Central memory CD4-positive, alpha-beta T cell (primary cell): ENCODE measurements around the gene LHPP.

ENCODE experiments used
- DNase-seq: peaks from one replicate; pipeline ENCODE4 v3.0.0; 2022

LHPP gene

GRCh38 chr10:124596962-124597845, 135.6 kb downstream of the LHPP start:
- DNase-seq = no peak

- DNase-seq = no peak
Measured at GRCh38 chr10:124597846-124598165, 136.2 kb downstream of the LHPP start.

GRCh38 chr10:124598196-124598595, 136.6 kb downstream of the LHPP start:
- DNase-seq = no peak

GRCh38 chr10:124598773-124599587, 137.4 kb downstream of the LHPP start:
- DNase-seq = no peak

GRCh38 chr10:124599588-124600050, 138.0 kb downstream of the LHPP start:
- no peak for DNase-seq

GRCh38 chr10:124600051-124600880, 138.6 kb downstream of the LHPP start:
- DNase-seq = no peak

GRCh38 chr10:124601016-124601415, 139.4 kb downstream of the LHPP start:
- no peak for DNase-seq

- DNase-seq = no peak
Measured at GRCh38 chr10:124601431-124602120, 140.0 kb downstream of the LHPP start.

- no peak for DNase-seq
Measured at GRCh38 chr10:124602121-124602561, 140.5 kb downstream of the LHPP start.

- DNase-seq = no peak
Measured at GRCh38 chr10:124602646-124603365, 141.2 kb downstream of the LHPP start.

GRCh38 chr10:124603376-124604213, 142.0 kb downstream of the LHPP start:
- no peak for DNase-seq

- no peak for DNase-seq
Measured at GRCh38 chr10:124604214-124605000, 142.8 kb downstream of the LHPP start.

GRCh38 chr10:124605001-124605370, 143.4 kb downstream of the LHPP start:
- no peak for DNase-seq

GRCh38 chr10:124605481-124605855, 143.8 kb downstream of the LHPP start:
- no peak for DNase-seq

- DNase-seq = no peak
Measured at GRCh38 chr10:124605856-124606812, 144.5 kb downstream of the LHPP start.

- DNase-seq = no peak
Measured at GRCh38 chr10:124606822-124607221, 145.2 kb downstream of the LHPP start.

GRCh38 chr10:124607693-124608092, 146.1 kb downstream of the LHPP start:
- DNase-seq = no peak

- no peak for DNase-seq
Measured at GRCh38 chr10:124608093-124608721, 146.6 kb downstream of the LHPP start.
